Measurements from ENCODE around the gene F7.
"Not testable (repeated sequence)": the region's sequence is repeated elsewhere in the genome, so short reads cannot be mapped to it uniquely, and the experiment has no call there.

Gene F7

GRCh38 chr13:113087923-113088690 lies 17.5 kb upstream of the F7 start:
- no peak for DNase-seq

GRCh38 chr13:113088691-113089020 lies 16.9 kb upstream of the F7 start:
- no peak for DNase-seq

- no peak for DNase-seq
These were observed 15.7 kb upstream of the F7 start for GRCh38 chr13:113089693-113090414.

GRCh38 chr13:113090415-113090770 lies 15.2 kb upstream of the F7 start:
- DNase-seq: no peak

- no peak for DNase-seq
These were observed 14.8 kb upstream of the F7 start for GRCh38 chr13:113090806-113091205.

- no peak for DNase-seq
These were observed 14.3 kb upstream of the F7 start for GRCh38 chr13:113091211-113091771.

- DNase-seq: no peak
These were observed 13.5 kb upstream of the F7 start for GRCh38 chr13:113091891-113092775.

- no peak for DNase-seq
These were observed 12.6 kb upstream of the F7 start for GRCh38 chr13:113092776-113093579.

- no peak for DNase-seq
These were observed 11.8 kb upstream of the F7 start for GRCh38 chr13:113093580-113094409.

- no peak for DNase-seq
These were observed 11.2 kb upstream of the F7 start for GRCh38 chr13:113094410-113094800.

GRCh38 chr13:113095146-113096051 lies 10.2 kb upstream of the F7 start:
- no peak for DNase-seq

GRCh38 chr13:113096052-113096744 lies 9.4 kb upstream of the F7 start:
- no peak for DNase-seq

- no peak for DNase-seq
These were observed 8.8 kb upstream of the F7 start for GRCh38 chr13:113096745-113097305.

- DNase-seq: no peak
These were observed 7.9 kb upstream of the F7 start for GRCh38 chr13:113097651-113098050.

- no peak for DNase-seq
These were observed 7.3 kb upstream of the F7 start for GRCh38 chr13:113098162-113098732.

- no peak for DNase-seq
These were observed 6.4 kb upstream of the F7 start for GRCh38 chr13:113099142-113099541.

- not testable (repeated sequence) for DNase-seq
These were observed 3.3 kb upstream of the F7 start for GRCh38 chr13:113102302-113102701.

- DNase-seq: no peak
These were observed 2.9 kb upstream of the F7 start for GRCh38 chr13:113102727-113103126.

GRCh38 chr13:113103646-113104045 lies 1.9 kb upstream of the F7 start:
- DNase-seq: no peak

Data from NCI-H2171 (cell line).